Upper lobe of left lung (tissue), 6 donors: Measurements from ENCODE around the gene LTK. TPM values are rescaled to one million over a fixed set of nuclear protein-coding genes. Genes with fewer than 3 reads are reported as not detected.

Source experiments
- ATAC-seq, 2 donors: fragments of 200-7000 bp; cut with Tn5 transposase; one replicate each; pipeline ENCODE4 v1.9.1; 2022; ENCODE audit warnings: mild to moderate bottlenecking in 2 of 2, moderate library complexity in 2 of 2; ENCODE audit not compliant: low FRiP score in 2 of 2
- DNase-seq, 2 donors: peaks; one replicate each; pipeline ENCODE4 v3.0.0-alpha.2; 2019 to 2020
- H3K27ac ChIP-seq, 4 donors: fragments of 200-600 bp; sonication (generic); one replicate each; pipeline ENCODE4 v1.5.1; 2016 to 2019
- H3K27me3 ChIP-seq, 4 donors: fragments of 200-600 bp; sonication (generic); one replicate each; pipeline ENCODE4 v1.5.1; 2017 to 2019
- H3K36me3 ChIP-seq, 4 donors: fragments of 200-600 bp; sonication (generic); one replicate each; pipeline ENCODE4 v1.5.1; 2016 to 2019
- H3K4me1 ChIP-seq, 4 donors: fragments of 200-600 bp; sonication (generic); one replicate each; pipeline ENCODE4 v1.5.1; 2018 to 2019
- H3K4me3 ChIP-seq, 4 donors: fragments of 200-600 bp; sonication (generic); one replicate each; pipeline ENCODE4 v1.5.1; 2017 to 2019; ENCODE audit warnings: mild to moderate bottlenecking in 2 of 4, moderate library complexity in 1 of 4
- H3K9me3 ChIP-seq, 4 donors: fragments of 200-600 bp; sonication (generic); one replicate each; pipeline ENCODE4 v1.5.1; 2018 to 2019
- CTCF ChIP-seq, 6 experiments: fragments of 450-650 bp in 4 of 6; fragments of 200-600 bp in 2 of 6; sonication (generic) in 2 of 6; IDR thresholded peaks; one replicate each; pipeline ENCODE4 v1.5.1; 2016 to 2019; ENCODE audit warnings: antibody characterized with exemption in 6 of 6
- EP300 ChIP-seq, 4 donors: sonication (generic); formaldehyde crosslinking; IDR thresholded peaks; one replicate each; pipeline ENCODE4 v1.5.1; 2017; ENCODE audit warnings: antibody characterized with exemption in 4 of 4, control low read depth in 2 of 4
- POLR2A ChIP-seq, 4 donors: fragments of 450-650 bp; IDR thresholded peaks; one replicate each; pipeline ENCODE4 v1.5.1; 2016 to 2017; ENCODE audit warnings: antibody characterized with exemption in 4 of 4, mild to moderate bottlenecking in 2 of 4
- POLR2AphosphoS5 ChIP-seq, 2 donors: sonication (generic); formaldehyde crosslinking; IDR thresholded peaks; one replicate each; pipeline ENCODE4 v1.5.1; 2017; ENCODE audit warnings: antibody characterized with exemption in 2 of 2
- WGBS, 2 donors: methylation state at CpG; one replicate each; pipeline ENCODE4 v1.1.5; 2017 to 2018; 5-methylcytosine and 5-hydroxymethylcytosine counted together
- total RNA-seq, 6 donors: library from RNA; depleted of rRNA in 4 of 6; stranded (reverse); fragments of >200 nt in 4 of 6; gene quantifications; one replicate each; pipeline versions ENCODE4 v1.1.0 to v1.2.1, GENCODE V29; 2016 to 2021
- donor health status: DM: no; HTN: no; CAD: no; lungs with moderate emphysema.
- donor health status: DM: no; HTN: yes; CAD: no; lungs with severe emphysema.

LTK gene
- total RNA-seq, 6 donors from 2014 or later: 2.2 to 23.0 (median 5.7) TPM

GRCh38 chr15:41543521-41543870 is 29.9 kb upstream of the LTK start:
- H3K4me1 ChIP-seq: peaks cover 4 to 11% (median 9%) of the 10 kb centered on the region in 4 donors
- DNase-seq: no peak
- no peak for ATAC-seq
- peak overlapping the region; percentile 65 to 87 (median 81) for H3K27ac ChIP-seq
- no peaks in the 10 kb centered on the region for H3K27me3 ChIP-seq
- peak overlapping the region; percentile 62 to 100 (median 80) for H3K4me3 ChIP-seq
- H3K9me3 ChIP-seq: no peaks in the 10 kb centered on the region
- 6 to 8% methylated on average over 8 of the region's 8 CpGs for WGBS, 2 donors
- TF ChIP-seq POLR2AphosphoS5 (IDR thresholded peaks at IDR 0.05) (no peak), CTCF (IDR thresholded peaks at IDR 0.05) (no peak), POLR2A (IDR thresholded peaks at IDR 0.05) (no peak), EP300 (IDR thresholded peaks at IDR 0.05) (no peak)
- no peaks in the 10 kb centered on the region for H3K36me3 ChIP-seq

GRCh38 chr15:41536866-41537265 is 23.2 kb upstream of the LTK start:
- ATAC-seq (no peak), DNase-seq (no peak)
- Histone ChIP-seq H3K9me3 (no peaks in the 10 kb centered on the region), H3K4me3 (no peak overlapping the region), H3K4me1 (no peaks in the 10 kb centered on the region), H3K27ac (no peak overlapping the region), H3K36me3 (peaks cover 0 to 47% (median 35%) of the 10 kb centered on the region in 4 donors), H3K27me3 (no peaks in the 10 kb centered on the region)
- no peak for TF ChIP-seq POLR2A (IDR thresholded peaks at IDR 0.05)
- 88% methylated on average over 7 to 11 of the region's 11 CpGs for WGBS, 2 donors

- Histone ChIP-seq H3K4me1 (peaks cover 0 to 5% (median 2%) of the 10 kb centered on the region in 4 donors), H3K27me3 (no peaks in the 10 kb centered on the region), H3K4me3 (no peak overlapping the region), H3K9me3 (no peaks in the 10 kb centered on the region), H3K36me3 (peaks cover 0 to 54% (median 39%) of the 10 kb centered on the region in 4 donors), H3K27ac (no peak overlapping the region)
- 92 to 100% methylated on average over 1 of the region's 1 CpG for WGBS, 2 donors
- ATAC-seq (no peak), DNase-seq (no peak)
- TF ChIP-seq POLR2A (IDR thresholded peaks at IDR 0.05) (no peak), CTCF (IDR thresholded peaks at IDR 0.05) (no peak), POLR2AphosphoS5 (IDR thresholded peaks at IDR 0.05) (no peak), EP300 (IDR thresholded peaks at IDR 0.05) (no peak)
These were observed 21.9 kb upstream of the LTK start for GRCh38 chr15:41535544-41535943.

GRCh38 chr15:41530363-41530956 is 16.8 kb upstream of the LTK start:
- WGBS, 2 donors: 63 to 64% methylated on average over 6 of the region's 6 CpGs
- H3K4me1 ChIP-seq: peaks cover 0 to 9% (median 2%) of the 10 kb centered on the region in 4 donors
- H3K36me3 ChIP-seq: peaks cover 7 to 92% (median 73%) of the 10 kb centered on the region in 4 donors
- H3K27me3 ChIP-seq: no peaks in the 10 kb centered on the region
- H3K9me3 ChIP-seq: no peaks in the 10 kb centered on the region
- DNase-seq (no peak), ATAC-seq (no peak)
- peak overlapping the region in 1 of 4 donors; percentile 52 for H3K27ac ChIP-seq
- TF ChIP-seq POLR2AphosphoS5 (IDR thresholded peaks at IDR 0.05) (no peak), EP300 (IDR thresholded peaks at IDR 0.05) (no peak), CTCF (IDR thresholded peaks at IDR 0.05) (no peak), POLR2A (IDR thresholded peaks at IDR 0.05) (no peak)
- no peak overlapping the region for H3K4me3 ChIP-seq

- Histone ChIP-seq H3K27ac (no peak overlapping the region), H3K4me1 (no peaks in the 10 kb centered on the region), H3K36me3 (peaks cover 0 to 65% (median 34%) of the 10 kb centered on the region in 4 donors), H3K27me3 (no peaks in the 10 kb centered on the region), H3K4me3 (no peak overlapping the region), H3K9me3 (no peaks in the 10 kb centered on the region)
- WGBS, 2 donors: 75 to 95% methylated on average over 2 to 5 of the region's 5 CpGs
- ATAC-seq: no peak
- TF ChIP-seq EP300 (IDR thresholded peaks at IDR 0.05): no peak
- no peak for TF ChIP-seq POLR2A (IDR thresholded peaks at IDR 0.05)
- no peak for TF ChIP-seq CTCF (IDR thresholded peaks at IDR 0.05)
- no peak for TF ChIP-seq POLR2AphosphoS5 (IDR thresholded peaks at IDR 0.05)
- DNase-seq: no peak
These were observed 9.5 kb upstream of the LTK start for GRCh38 chr15:41523097-41523496.
